SK-N-SH treated with all-trans-retinoic acid at 6 μM for 48 hours (cell line): ENCODE results near the gene SCCPDH.

Source experiments
- ARNTL ChIP-seq: fragments of 450-650 bp; formaldehyde crosslinking; IDR thresholded peaks from 2 replicates; pipeline ENCODE4 v1.5.0; 2020; ENCODE audit warnings: low read depth, mild to moderate bottlenecking, moderate library complexity, borderline replicate concordance
- BACH2 ChIP-seq: fragments of 250-450 bp; sonication (Bioruptor Pico); IDR thresholded peaks from 2 replicates; pipeline ENCODE4 v1.9.0; 2021; ENCODE audit warnings: mild to moderate bottlenecking, borderline replicate concordance
- ZC3H10 ChIP-seq: fragments of 250-450 bp; sonication (Bioruptor Pico); IDR thresholded peaks from 2 replicates; pipeline ENCODE4 v1.5.1; 2021; ENCODE audit warnings: mild to moderate bottlenecking, moderate library complexity
- ZFP3 ChIP-seq: fragments of 250-450 bp; sonication (Bioruptor Pico); IDR thresholded peaks from 2 replicates; pipeline ENCODE4 v1.5.0; 2020; ENCODE audit warnings: mild to moderate bottlenecking, moderate library complexity
- TF ChIP-seq, protein P1 (sequence below): fragments of 250-450 bp; sonication (Bioruptor Pico); IDR thresholded peaks from 2 replicates; pipeline ENCODE4 v1.8.0; 2020; ENCODE audit warnings: mild to moderate bottlenecking, moderate library complexity, borderline replicate concordance
- TF ChIP-seq, protein P2 (sequence below): fragments of 250-450 bp; sonication (Bioruptor Pico); IDR thresholded peaks from 2 replicates; pipeline ENCODE4 v1.5.1; 2020; ENCODE audit warnings: low read depth, mild to moderate bottlenecking, moderate library complexity

DNA sequence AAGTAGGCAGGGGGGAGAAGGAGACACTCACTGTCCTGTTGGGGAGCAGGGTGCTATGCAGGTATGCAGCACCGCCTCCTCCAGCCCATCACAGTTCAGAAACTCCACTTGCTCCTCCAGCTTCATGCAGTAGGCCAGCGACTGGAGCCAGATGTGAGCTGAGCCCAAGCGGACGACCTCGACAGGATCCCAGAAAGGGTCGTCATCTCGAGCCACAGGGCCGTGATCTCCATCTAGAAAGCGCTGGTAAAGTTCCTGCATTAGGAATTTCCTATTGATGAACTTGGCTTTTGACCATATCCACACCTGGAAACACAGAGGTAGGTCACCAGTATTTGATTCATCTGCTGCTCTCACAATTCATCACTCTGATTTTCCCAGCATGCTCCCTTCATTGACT lies 56.1 kb downstream of the SCCPDH start:
- TF ChIP-seq, protein P1, sequence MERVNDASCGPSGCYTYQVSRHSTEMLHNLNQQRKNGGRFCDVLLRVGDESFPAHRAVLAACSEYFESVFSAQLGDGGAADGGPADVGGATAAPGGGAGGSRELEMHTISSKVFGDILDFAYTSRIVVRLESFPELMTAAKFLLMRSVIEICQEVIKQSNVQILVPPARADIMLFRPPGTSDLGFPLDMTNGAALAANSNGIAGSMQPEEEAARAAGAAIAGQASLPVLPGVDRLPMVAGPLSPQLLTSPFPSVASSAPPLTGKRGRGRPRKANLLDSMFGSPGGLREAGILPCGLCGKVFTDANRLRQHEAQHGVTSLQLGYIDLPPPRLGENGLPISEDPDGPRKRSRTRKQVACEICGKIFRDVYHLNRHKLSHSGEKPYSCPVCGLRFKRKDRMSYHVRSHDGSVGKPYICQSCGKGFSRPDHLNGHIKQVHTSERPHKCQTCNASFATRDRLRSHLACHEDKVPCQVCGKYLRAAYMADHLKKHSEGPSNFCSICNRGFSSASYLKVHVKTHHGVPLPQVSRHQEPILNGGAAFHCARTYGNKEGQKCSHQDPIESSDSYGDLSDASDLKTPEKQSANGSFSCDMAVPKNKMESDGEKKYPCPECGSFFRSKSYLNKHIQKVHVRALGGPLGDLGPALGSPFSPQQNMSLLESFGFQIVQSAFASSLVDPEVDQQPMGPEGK (CRISPR knock-in tag): no peak
- TF ChIP-seq ZFP3 (CRISPR knock-in tag) (no peak), ZC3H10 (no peak), ARNTL (no peak), BACH2 (CRISPR knock-in tag) (no peak)
- TF ChIP-seq, protein P2, sequence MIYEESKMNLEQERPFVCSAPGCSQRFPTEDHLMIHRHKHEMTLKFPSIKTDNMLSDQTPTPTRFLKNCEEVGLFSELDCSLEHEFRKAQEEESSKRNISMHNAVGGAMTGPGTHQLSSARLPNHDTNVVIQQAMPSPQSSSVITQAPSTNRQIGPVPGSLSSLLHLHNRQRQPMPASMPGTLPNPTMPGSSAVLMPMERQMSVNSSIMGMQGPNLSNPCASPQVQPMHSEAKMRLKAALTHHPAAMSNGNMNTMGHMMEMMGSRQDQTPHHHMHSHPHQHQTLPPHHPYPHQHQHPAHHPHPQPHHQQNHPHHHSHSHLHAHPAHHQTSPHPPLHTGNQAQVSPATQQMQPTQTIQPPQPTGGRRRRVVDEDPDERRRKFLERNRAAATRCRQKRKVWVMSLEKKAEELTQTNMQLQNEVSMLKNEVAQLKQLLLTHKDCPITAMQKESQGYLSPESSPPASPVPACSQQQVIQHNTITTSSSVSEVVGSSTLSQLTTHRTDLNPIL (CRISPR knock-in tag): no peak
